ENCODE measurements around the gene WNT8A. TPM values are rescaled to one million over a fixed set of nuclear protein-coding genes. Genes with fewer than 3 reads are reported as not detected.
A peak's percentile ranks its signal among the peaks of the same experiment; 100 is the strongest.

The WNT8A gene, protein sequence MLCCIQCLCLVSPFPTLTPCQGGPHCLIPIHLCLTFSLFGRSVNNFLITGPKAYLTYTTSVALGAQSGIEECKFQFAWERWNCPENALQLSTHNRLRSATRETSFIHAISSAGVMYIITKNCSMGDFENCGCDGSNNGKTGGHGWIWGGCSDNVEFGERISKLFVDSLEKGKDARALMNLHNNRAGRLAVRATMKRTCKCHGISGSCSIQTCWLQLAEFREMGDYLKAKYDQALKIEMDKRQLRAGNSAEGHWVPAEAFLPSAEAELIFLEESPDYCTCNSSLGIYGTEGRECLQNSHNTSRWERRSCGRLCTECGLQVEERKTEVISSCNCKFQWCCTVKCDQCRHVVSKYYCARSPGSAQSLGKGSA
- total RNA-seq (2022) = not detected in 2 replicates
- Bru-seq, nascent RNA = not detected
- BruChase-seq, experiment 1, labeled RNA remaining after a 2-hour chase = percentile 9 among the genes with signal in this experiment
- percentile 18 among the genes with signal in this experiment for BruChase-seq, experiment 2, labeled RNA remaining after a 6-hour chase
- long read RNA-seq, partial matches to known transcripts = 0 of 1 reads
- long read RNA-seq, other reads (novel, unspliced or antisense) = 0 of 1 reads

DNA sequence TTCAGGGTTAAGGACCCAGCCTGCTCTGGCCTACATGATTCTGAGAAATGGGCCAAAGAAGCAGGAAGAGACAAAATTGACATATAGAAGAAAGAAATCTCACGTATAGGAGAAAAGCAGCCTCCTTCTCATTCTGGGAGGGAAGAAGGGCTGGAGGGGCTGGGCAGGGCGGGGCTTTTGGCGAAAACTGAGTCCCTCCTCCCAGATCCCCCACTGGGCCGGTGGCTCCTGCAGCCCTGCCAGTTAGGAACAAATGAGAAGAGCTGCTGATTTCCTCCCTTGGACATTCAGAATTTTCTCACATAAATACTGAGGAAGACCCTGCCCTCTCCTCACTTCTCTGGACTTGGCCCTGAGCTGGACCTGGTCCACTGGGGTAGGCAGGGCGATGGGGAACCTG is at the start of gene WNT8A:
WNT8A (plus strand) TSS at position 332 of the 400 bp plus-strand sequence. CDS start 95 bp downstream, outside the sequence.
- no peaks in the 10 kb centered on the region for H3K9me3 Mint-ChIP-seq (ENCODE audit: unreplicated experiment)
- Histone ChIP-seq H3K27me3 (replicated peaks; ENCODE audit: control insufficient read depth, insufficient read depth, low read length) (no peaks in the 10 kb centered on the region), H3K4me3 (ENCODE audit: low read depth, low read length) (no peak within 1 kb of the TSS), H3K4me1 (peaks cover 9% of the 10 kb centered on the region), H3K9me3 (no peaks in the 10 kb centered on the region), H3K36me3 (ENCODE audit: control insufficient read depth, insufficient read depth, low read length) (no peaks in the 10 kb centered on the region)
- TF ChIP-seq, protein P1, sequence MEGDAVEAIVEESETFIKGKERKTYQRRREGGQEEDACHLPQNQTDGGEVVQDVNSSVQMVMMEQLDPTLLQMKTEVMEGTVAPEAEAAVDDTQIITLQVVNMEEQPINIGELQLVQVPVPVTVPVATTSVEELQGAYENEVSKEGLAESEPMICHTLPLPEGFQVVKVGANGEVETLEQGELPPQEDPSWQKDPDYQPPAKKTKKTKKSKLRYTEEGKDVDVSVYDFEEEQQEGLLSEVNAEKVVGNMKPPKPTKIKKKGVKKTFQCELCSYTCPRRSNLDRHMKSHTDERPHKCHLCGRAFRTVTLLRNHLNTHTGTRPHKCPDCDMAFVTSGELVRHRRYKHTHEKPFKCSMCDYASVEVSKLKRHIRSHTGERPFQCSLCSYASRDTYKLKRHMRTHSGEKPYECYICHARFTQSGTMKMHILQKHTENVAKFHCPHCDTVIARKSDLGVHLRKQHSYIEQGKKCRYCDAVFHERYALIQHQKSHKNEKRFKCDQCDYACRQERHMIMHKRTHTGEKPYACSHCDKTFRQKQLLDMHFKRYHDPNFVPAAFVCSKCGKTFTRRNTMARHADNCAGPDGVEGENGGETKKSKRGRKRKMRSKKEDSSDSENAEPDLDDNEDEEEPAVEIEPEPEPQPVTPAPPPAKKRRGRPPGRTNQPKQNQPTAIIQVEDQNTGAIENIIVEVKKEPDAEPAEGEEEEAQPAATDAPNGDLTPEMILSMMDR (IDR thresholded peaks at IDR 0.05; ENCODE audit: insufficient read depth in 1 of 2, low read depth in 1 of 2, low read length in 1 of 2, severe bottlenecking in 1 of 2, unreplicated experiment in 1 of 2) = no peak
- DNase-seq = no peak
- ChIA-PET CTCF (interaction anchor here (0.7 kb wide), 1 partner anchor 1900 kb away, joined by 3 read pairs; no protein-coding TSS in a partner anchor), POLR2A (no interaction called here)
- no peak within 1 kb of the TSS for H3K4me3 Mint-ChIP-seq (ENCODE audit: unreplicated experiment)
- intact Hi-C loops (cut with micrococcal nuclease; ENCODE audit: unreplicated experiment) = no loop called here
- no TSS peak for BruUV-seq (replicated peaks)
- H3K36me3 Mint-ChIP-seq (ENCODE audit: insufficient read depth, unreplicated experiment) = no peaks in the 10 kb centered on the region
- H3K4me1 Mint-ChIP-seq (ENCODE audit: low read depth, unreplicated experiment) = peaks cover 8% of the 10 kb centered on the region
- no peaks in the 10 kb centered on the region for H3K27me3 Mint-ChIP-seq (ENCODE audit: insufficient read depth, unreplicated experiment)
- H3K27ac Mint-ChIP-seq (ENCODE audit: unreplicated experiment) = no peak within 1 kb of the TSS

DNA sequence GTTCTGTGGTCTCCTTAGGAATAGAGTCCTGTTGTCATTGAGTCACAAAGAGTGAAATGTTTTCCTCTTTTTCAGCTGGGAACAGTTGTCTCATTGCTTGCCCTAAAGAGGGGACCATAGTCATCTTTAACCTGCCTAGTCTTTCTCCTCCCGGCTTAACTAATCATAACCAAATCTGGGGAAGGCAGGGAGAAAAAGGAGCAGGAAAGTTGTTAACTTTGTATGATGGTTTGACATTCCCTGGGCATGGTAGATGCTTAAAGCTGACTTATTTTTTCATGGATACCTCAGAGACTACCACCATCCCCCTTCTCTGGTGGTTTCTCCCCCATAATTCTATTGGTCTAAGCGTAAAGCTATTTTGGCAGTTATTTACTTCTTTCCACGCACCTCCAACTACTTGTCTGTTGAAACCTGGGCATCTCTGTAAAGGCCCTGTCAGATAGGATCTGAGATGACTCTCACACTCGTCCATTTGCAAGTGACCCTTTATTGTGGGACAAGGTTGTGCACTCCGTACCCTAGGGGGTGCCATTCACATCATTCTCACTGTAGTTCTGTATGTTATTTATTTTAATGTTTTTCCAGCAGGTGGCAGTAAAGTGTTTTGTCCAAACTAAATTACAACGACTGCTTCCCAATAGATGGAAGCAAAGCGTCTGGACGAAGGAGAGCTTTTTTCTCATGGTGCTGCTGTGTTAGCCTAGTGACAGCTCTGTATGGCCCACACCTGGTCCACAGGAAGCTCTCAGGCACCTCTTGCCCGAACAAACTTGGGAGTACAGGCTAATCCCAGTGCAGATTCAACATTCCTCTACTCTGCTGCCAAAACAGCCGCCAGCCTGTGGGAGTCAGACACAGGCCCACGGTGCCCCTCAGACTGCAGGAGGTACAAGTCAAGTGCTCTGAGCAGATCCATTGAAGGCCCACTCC is 48.0 kb upstream of the WNT8A start:
- Histone ChIP-seq H3K4me3 (ENCODE audit: low read depth, low read length) (no peak overlapping the region), H3K9me3 (no peaks in the 10 kb centered on the region), H3K36me3 (ENCODE audit: control insufficient read depth, insufficient read depth, low read length) (no peaks in the 10 kb centered on the region), H3K27me3 (replicated peaks; ENCODE audit: control insufficient read depth, insufficient read depth, low read length) (no peaks in the 10 kb centered on the region), H3K4me1 (peaks cover 24% of the 10 kb centered on the region)
- BruUV-seq (replicated peaks) = no TSS peak
- intact Hi-C loops (cut with micrococcal nuclease; ENCODE audit: unreplicated experiment) = loop anchor here (1.0 kb wide), 4 partner anchors 29 to 97 kb away; no protein-coding TSS in a partner anchor
- Mint-ChIP-seq H3K9me3 (ENCODE audit: unreplicated experiment) (no peaks in the 10 kb centered on the region), H3K4me1 (ENCODE audit: low read depth, unreplicated experiment) (peaks cover 7% of the 10 kb centered on the region), H3K27ac (ENCODE audit: unreplicated experiment) (peak overlapping the region; percentile 28), H3K27me3 (ENCODE audit: insufficient read depth, unreplicated experiment) (no peaks in the 10 kb centered on the region), H3K36me3 (ENCODE audit: insufficient read depth, unreplicated experiment) (peaks cover 27% of the 10 kb centered on the region), H3K4me3 (ENCODE audit: unreplicated experiment) (peak overlapping the region; percentile 15)
- DNase-seq = peak; percentile 84 to 88
- ChIA-PET POLR2A (interaction anchor here (1.2 kb wide), 1 partner anchor 11 kb away, joined by 3 read pairs; no protein-coding TSS in a partner anchor), CTCF (interaction anchor here (0.6 to 3.2 kb wide), 12 partner anchors 17 to 318 kb away, joined by 3 to 36 read pairs (median 4); no protein-coding TSS in a partner anchor)
- TF ChIP-seq, protein P1 (IDR thresholded peaks at IDR 0.05; ENCODE audit: insufficient read depth in 1 of 2, low read depth in 1 of 2, low read length in 1 of 2, severe bottlenecking in 1 of 2, unreplicated experiment in 1 of 2) = peak; percentile 89
